Measurements from ENCODE around the gene STARD10.

DNA sequence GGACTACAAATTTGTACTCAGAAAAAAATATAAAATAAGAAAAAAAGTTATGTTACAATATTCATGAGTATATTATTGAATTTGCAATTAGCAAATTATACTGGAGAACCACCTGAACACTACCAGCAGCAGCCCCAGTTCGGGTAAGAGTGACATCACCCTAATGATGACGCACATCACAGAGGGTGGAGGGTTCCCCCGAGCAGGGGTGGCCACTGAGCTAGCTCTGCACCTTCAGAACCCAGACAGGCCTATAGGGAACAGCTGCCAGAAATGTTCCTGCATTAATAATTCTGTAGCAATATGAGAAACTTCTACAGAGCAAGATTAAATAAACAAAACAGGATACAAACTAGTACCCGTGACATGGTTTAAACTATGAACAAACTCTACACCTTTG, 24.2 kb downstream of the STARD10 start:
- TF ChIP-seq CTCF (IDR thresholded peaks at IDR 0.05) (no peak), POLR2A (IDR thresholded peaks at IDR 0.05) (no peak)

Measured in heart left ventricle (tissue), 13 donors.